NB4 (cell line): ENCODE measurements around the gene ERCC3.
"Not testable (repeated sequence)": the region's sequence is repeated elsewhere in the genome, so short reads cannot be mapped to it uniquely, and the experiment has no call there.

Experiments
- MYC ChIP-seq: IDR thresholded peaks from 2 replicates; pipeline ENCODE4 v1.6.1; 2011; ENCODE audit warnings: low read depth, low read length
- TF ChIP-seq, protein P1 (sequence below): IDR thresholded peaks from one replicate; pipeline ENCODE4 v1.5.1; 2012; ENCODE audit warnings: low read depth, low read length

DNA sequence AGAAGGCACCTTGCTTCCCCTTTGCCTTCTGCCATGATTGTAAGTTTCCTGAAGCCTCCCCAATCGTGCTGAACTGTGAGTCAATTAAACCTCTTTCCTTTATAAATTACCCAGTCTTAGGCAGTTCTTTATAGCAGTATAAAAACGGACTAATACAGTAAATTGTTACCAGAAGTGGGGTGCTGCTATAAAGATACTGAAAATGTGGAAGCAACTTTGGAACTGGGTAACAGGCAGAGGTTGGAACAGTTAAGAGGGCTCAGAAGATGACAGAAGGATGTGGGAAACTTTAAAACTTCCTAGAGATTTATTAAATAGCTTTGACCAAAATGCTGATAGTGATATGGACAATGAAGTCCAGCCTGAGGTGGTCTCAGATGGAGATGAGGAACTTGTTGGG, 56.2 kb downstream of the ERCC3 start:
- TF ChIP-seq, protein P1, sequence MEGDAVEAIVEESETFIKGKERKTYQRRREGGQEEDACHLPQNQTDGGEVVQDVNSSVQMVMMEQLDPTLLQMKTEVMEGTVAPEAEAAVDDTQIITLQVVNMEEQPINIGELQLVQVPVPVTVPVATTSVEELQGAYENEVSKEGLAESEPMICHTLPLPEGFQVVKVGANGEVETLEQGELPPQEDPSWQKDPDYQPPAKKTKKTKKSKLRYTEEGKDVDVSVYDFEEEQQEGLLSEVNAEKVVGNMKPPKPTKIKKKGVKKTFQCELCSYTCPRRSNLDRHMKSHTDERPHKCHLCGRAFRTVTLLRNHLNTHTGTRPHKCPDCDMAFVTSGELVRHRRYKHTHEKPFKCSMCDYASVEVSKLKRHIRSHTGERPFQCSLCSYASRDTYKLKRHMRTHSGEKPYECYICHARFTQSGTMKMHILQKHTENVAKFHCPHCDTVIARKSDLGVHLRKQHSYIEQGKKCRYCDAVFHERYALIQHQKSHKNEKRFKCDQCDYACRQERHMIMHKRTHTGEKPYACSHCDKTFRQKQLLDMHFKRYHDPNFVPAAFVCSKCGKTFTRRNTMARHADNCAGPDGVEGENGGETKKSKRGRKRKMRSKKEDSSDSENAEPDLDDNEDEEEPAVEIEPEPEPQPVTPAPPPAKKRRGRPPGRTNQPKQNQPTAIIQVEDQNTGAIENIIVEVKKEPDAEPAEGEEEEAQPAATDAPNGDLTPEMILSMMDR: not testable (repeated sequence)
- not testable (repeated sequence) for TF ChIP-seq MYC
